ENCODE results near the gene OR4Q3.
"Not testable (repeated sequence)": the region's sequence is repeated elsewhere in the genome, so short reads cannot be mapped to it uniquely, and the experiment has no call there.

The OR4Q3 gene

DNA sequence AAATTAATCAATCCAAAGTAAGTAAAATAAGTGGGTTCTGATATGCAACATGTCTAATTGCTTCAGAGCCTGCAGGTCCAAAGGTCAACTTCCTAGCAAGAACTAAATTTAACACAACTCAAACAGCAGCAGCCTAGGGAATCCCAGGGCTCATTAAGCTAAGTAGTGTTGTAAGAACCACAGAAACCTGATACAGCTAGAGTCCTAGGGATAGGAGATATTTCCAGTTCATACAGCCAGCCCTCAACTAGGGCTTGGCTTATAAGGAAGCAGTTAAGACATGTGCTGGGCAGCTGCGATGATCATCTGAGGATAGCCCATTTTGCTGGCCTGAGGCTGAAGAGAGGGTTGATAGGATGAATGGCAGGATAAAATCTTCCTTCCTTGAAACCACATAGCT is at the start of gene OR4Q3:
Gene OR4Q3, plus strand, starts transcription at position 316 of the 400 bp plus-strand sequence.
- no peak for DNase-seq

DNA sequence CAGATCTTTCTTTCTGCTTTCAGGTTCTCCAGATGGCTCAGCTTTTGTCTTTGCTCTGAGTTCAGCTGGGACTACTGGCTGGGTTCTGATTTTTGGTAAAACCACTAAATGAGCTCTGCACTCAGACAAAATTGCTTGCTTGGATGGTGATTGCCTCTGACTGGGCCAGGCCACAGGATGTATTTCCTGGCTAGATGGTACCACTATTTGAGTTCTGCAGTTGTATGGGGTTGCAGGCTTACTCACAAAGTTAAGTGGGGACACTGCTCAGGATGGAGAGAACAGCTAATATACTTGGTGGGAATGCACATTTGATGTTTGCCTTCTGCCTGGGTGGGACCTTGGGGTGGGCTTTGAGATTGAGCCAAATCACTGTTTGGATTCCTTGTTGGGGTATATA is 14.0 kb upstream of the OR4Q3 start:
- DNase-seq = no peak

DNA sequence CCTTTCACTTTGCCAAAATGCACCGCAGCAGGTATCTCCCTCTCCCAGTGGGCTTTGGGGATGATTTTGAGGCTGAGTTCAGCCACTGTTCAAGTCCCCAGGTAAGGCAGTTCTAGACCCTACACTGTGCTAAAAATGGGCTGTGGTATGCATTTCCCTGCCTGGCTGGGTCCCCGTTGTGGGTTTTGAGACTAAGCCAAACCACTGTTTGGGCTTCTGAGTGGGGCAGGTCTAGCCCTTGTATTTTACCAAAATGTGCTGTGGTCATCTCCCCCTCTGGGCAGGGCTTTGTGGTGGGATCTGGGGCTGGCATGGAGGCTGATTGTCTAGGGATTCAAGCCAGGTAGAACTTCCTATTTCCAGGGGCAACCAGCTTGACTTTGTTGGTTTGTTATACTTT is 13.6 kb upstream of the OR4Q3 start:
- DNase-seq = no peak

DNA sequence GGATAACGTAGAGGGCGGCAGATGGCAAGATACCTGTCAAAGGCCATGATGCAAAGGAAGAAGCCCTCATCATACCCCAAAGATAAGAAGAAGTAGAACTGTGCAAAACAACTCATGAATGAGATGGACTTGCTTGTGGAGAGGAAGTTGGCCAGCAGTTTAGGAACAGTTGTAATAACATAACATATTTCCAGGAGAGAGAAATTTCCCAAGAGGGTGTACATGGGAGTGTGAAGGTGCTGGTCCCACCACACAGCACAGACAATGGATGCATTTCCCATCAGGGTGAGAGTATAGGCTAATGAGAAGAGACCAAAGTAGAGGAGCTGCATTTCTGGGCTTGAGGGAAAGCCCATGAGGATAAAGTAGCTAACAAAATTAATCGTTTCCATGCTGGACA is 9.5 kb upstream of the OR4Q3 start:
- not testable (repeated sequence) for DNase-seq

DNA sequence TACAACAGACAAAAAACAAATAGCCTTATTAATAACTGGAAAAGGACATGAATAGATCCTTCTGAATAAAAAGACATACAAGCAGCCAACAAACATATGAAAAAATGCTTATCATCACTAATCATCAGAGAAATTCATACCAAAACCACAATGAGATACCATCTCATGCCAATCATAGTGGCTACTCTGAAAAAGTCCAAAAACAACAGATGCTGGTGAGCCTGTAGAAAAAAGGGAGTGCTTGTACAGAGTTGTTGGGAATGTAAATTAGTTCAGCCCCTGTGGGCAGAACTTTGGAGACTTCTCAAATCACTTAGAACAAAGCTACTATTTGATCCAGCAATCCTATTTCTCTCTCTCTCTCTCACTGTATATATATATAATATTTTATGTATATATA is 8.9 kb downstream of the OR4Q3 start:
- DNase-seq = not testable (repeated sequence)

DNA sequence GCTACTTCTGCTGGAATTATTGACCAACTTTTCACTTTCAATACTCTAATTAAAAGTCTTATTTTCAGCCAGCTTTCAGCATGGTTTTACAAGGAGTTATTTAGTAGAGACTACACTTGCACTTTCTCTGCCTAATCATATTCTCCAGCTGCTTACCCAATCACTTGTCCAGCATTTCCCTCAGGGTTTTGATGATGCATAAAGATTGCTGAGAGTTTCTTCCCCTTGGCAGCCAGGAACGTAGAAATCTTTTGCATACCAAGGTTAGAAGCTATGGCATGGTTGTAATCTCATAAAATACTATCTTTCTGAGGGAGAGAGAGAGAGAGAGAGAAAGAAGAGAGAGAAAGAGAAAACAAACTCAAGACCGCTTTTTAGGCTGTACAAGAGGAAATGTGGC is 10.8 kb downstream of the OR4Q3 start:
- DNase-seq = no peak

DNA sequence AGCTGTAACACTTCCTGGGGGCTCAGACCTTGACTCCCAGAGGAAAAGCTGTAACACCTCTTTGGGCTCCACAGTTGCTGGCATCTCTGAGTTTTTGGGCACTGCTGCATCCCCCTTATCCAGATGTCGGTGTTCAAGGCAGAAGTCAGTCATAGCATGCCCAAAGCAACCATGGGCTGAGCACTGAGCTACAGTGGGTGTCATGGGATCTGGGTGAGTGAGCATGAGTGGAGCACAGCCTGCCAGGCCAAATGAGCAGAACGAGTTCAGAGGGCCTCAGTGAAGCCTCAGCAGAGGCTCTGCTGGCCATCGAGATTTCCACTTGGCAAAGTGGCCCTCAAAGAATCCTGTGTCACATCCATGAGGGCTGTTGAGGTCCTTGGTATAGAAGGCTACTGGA is 28.1 kb downstream of the OR4Q3 start:
- DNase-seq = not testable (repeated sequence)

DNA sequence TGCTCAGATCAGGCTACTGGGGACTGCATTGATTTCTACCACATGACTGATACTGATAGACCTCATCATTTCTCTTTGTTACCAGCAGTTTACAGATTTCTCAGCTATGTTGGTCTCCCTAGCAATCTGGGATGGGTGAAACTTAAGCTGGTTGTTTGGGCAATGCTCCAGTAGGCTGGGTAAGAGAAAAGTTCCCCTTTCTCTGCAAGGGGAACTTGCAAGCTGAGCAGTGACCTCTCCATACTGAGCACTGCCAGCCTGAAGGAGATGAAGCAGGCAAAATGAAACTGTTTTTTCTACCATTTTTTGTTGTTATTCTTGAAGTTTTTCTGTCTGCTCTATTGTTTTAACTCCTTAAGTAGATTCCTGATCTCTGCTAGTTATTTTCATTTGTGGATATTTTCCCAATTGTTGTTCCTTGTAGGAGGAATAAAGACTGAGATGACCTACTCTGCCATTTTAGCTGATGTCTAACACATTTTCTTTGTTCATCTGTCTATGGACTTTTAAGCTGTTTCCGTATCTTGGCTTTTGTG is 28.6 kb downstream of the OR4Q3 start:
- peak in 1 of 2 donors; percentile 0 for DNase-seq

DNA sequence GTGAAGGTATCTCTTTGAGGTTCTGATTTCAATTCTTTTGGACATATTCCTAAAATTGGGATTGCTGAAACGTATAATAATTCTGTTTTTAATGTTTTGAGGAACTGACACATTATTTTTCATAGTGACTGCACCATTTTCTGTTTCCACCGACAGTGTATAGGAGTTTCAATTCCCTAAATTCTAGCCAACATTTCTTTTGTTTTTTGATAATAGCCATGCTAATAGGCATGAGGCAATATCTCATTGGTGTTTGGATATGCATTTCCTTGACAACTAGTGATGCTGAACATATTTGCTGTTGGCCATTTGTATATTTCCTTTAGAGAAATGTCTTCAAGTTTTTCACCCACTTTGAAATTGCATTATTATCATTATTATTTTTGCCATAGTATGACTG is 29.1 kb downstream of the OR4Q3 start:
- DNase-seq = peak in 1 of 2 donors; percentile 0

DNA sequence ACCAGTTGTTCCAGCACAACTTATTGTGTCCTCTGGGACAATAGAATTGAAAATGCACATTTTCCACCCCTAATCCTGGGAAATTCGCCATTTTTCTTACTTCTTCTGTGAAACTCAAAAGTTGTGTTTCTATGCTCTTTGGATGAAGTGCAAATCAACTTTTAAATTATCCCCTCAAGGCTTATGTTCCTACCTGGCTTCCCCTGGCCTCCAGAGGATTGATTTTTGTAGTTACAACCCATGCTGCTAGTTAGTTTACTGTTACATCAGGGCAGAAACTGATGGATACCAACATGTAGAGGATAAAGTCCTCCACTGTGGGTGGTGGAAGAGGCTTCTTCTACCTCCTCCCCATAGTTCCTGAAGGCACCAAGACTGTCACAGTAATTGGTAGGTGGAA is 29.8 kb downstream of the OR4Q3 start, which contains the start of gene OR4M1:
Gene OR4M1, plus strand, starts transcription at position 301 of the 400 bp plus-strand sequence. CDS start 6,819 bp downstream, outside the sequence.
- DNase-seq = not testable (repeated sequence)

DNA sequence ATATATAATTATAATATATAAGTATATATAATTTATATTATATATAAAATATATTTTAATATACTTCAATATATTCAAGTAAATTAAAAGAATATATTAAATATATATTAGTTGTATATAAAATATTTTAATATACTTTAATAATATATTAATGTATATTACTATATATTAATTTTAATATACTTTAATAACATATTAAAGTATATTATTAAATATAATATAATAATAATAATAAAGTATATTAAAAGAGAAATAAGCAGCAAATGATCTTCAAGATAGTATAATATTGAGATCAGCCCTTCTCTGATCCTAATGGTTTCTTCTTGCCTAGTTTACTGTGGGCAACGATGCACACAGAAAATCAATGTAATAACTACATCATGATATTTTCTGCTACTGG is 32.2 kb downstream of the OR4Q3 start:
- DNase-seq = no peak

DNA sequence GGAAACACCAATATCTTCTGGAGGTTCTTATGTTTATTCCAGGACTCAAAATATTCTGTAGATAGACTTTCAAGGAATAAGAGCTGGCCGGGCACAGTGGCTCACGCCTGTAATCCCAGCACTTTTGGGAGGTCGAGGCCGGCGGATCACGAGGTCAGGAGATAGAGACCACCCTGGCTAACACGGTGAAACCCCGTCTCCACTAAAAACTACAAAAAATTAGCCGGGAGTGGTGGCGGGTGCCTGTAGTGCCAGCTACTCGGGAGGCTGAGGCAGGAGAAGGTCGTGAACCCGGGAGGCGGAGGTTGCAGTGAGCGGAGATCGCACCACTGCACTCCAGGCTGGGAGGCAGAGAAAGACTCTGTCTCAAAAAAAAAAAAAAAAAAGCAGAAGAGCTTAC is 42.5 kb downstream of the OR4Q3 start:
- DNase-seq = not testable (repeated sequence)

DNA sequence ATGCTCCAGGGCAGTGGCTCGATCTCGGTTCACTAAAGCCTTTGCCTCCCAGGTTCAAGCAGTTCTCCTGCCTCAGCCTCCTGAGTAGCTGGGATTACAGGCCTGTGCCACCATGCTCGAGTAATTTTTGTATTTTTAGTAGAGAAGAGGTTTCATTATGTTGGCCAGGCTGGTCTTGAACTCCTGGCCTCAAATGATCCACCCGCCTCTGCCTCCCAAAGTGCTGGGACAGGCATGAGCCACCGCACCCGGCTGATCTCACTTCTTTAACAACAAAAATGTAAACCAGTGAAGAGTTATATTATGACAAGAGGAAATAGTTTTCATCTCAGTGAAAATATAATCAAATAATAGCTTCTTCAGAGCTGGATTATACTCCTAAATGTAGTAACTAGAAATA is 43.9 kb downstream of the OR4Q3 start:
- not testable (repeated sequence) for DNase-seq

DNA sequence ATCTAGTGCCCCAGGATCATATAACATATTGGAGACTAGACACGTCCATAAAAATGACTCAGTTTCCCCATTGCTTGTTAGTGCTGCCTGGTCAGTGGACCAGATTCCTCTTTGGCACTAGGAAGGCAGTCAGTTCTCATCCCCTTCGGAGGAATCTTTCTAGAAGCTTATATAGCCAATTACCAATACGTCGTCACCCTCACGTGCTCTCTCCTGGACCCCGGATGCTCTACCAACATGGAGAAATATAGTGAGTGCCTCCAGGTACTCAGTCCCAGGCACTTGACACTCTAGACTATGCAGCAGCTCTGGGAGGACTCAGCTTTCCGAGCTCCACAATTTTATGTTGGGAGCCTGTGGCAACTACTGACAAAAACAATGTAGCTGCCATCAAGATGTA is 44.8 kb downstream of the OR4Q3 start:
- DNase-seq = not testable (repeated sequence)

DNA sequence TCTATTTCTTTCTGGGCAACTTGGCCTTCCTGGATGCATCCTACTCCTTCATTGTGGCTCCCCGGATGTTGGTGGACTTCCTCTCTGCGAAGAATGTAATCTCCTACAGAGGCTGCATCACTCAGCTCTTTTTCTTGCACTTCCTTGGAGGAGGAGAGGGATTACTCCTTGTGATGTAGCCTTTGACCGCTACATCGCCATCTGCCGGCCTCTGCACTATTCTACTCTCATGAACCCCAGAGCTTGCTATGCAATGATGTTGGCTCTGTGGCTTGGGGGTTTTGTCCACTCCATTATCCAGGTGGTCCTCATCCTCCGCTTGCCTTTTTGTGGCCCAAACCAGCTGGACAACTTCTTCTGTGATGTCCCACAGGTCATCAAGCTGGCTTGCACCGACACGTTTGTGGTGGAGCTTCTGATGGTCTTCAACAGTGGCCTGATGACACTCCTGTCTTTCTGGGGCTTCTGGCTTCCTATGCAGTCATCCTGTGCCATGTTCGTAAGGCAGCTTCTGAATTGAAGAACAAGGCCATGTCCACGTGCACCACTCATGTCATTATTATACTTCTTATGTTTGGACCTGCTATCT is 53.2 kb downstream of the OR4Q3 start:
- DNase-seq = not testable (repeated sequence)
